ENCODE results near the gene FDXR. TPM values are rescaled to one million over a fixed set of nuclear protein-coding genes. Genes with fewer than 3 reads are reported as not detected.
A peak's percentile ranks its signal among the peaks of the same experiment; 100 is the strongest.

The FDXR gene
- total RNA-seq, 1 experiment from 2014 or later = 18.2 TPM

DNA sequence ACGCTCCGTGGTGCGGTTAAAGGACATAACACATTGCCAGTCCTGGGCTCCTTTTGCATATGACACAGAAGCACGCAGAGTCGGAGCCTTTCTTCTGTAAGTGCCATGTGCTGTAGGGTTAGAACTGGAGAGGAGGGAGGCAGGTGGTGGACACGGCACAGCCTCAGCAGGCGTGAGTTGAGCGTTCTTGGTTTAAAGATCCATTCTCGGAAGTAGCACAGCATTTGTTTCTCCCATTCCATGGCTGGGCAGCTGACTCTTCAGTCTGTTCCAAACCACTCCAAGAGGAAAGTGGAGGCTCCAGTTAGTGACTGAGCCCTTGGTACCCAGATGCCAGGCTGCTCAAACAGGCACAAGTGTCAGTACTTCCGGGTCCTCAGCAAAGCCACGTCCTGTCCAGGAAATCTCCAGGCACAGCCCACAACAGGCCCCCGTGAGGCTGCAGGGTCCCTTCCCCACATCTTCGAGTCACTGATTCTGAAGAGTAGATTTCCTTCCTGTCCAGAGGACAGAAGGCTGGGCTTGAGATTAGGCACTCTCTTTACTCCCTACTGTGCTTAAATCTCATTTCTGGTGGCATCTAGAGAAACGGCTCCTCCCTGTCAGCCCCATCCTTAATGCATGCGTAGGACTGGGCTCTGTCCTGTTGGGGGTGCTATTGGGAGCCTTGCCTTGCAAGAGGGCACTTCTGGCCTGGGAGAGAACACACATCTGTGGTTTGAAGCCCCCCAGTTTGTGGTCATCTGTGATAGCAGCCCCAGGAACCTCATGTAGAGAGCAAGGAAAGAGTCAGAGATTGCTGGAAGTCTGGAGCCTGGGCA, 57.0 kb downstream of the FDXR start:
- Histone ChIP-seq H3K4me2 (no peak overlapping the region), H3K79me2 (ENCODE audit: low read depth) (no peaks in the 10 kb centered on the region), H3K9me2 (ENCODE audit: insufficient read depth) (no peaks in the 10 kb centered on the region), H2AFZ (no peak overlapping the region), H3K9me3 (ENCODE audit: insufficient read depth, low read depth) (no peaks in the 10 kb centered on the region), H3F3A (ENCODE audit: insufficient read depth, low read depth) (no peaks in the 10 kb centered on the region), H3K27me3 (ENCODE audit: insufficient read depth, low read depth) (no peaks in the 10 kb centered on the region), H3K36me3 (ENCODE audit: low read depth) (no peaks in the 10 kb centered on the region), H4K20me1 (ENCODE audit: insufficient read depth) (no peaks in the 10 kb centered on the region), H3K27ac (no peak overlapping the region), H3K4me3 (no peak overlapping the region), H3K4me1 (replicated peaks; ENCODE audit: insufficient read depth) (no peaks in the 10 kb centered on the region)
- BruUV-seq (replicated peaks) = no TSS peak
- POLR2A ChIA-PET (ENCODE audit: unreplicated experiment) = no interaction called here
- CTCF ChIA-PET = interaction anchor here (0.5 kb wide), 1 partner anchor 27 kb away, joined by 3 read pairs; no protein-coding TSS in a partner anchor
- intact Hi-C loops (cut with micrococcal nuclease; ENCODE audit: unreplicated experiment) = no loop called here
- no peak for DNase-seq
- TF ChIP-seq, protein P1, sequence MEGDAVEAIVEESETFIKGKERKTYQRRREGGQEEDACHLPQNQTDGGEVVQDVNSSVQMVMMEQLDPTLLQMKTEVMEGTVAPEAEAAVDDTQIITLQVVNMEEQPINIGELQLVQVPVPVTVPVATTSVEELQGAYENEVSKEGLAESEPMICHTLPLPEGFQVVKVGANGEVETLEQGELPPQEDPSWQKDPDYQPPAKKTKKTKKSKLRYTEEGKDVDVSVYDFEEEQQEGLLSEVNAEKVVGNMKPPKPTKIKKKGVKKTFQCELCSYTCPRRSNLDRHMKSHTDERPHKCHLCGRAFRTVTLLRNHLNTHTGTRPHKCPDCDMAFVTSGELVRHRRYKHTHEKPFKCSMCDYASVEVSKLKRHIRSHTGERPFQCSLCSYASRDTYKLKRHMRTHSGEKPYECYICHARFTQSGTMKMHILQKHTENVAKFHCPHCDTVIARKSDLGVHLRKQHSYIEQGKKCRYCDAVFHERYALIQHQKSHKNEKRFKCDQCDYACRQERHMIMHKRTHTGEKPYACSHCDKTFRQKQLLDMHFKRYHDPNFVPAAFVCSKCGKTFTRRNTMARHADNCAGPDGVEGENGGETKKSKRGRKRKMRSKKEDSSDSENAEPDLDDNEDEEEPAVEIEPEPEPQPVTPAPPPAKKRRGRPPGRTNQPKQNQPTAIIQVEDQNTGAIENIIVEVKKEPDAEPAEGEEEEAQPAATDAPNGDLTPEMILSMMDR (conservative IDR thresholded peaks at IDR 0.05) = no peak; the same call in 1 of the 2 replicates
- no peak for TF ChIP-seq EZH2 (IDR thresholded peaks at IDR 0.05; ENCODE audit: low read depth)

DNA sequence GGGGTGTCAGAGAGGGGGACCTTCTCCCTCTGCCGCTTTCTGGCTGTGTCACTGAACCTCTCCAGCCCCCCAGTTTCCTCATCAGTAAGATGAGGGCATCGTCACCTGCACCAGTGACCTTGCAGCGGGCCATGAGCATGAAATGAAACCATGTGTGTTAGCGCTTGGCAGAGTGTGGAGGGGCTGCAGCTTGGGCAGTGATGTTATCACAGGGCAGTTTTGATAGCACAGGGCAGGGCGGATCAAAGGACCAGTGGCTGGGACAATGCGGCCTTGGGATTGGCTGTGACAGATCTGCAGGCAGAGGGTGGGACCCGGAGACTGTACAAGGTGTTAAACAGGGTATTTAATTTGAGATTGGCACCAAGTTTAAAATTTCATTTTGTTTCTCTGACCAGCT, 57.7 kb downstream of the FDXR start:
- Histone ChIP-seq H3K4me3 (no peak overlapping the region), H2AFZ (no peak overlapping the region), H3K4me1 (replicated peaks; ENCODE audit: insufficient read depth) (no peaks in the 10 kb centered on the region), H4K20me1 (ENCODE audit: insufficient read depth) (no peaks in the 10 kb centered on the region), H3K4me2 (no peak overlapping the region), H3K79me2 (ENCODE audit: low read depth) (no peaks in the 10 kb centered on the region), H3K36me3 (ENCODE audit: low read depth) (no peaks in the 10 kb centered on the region), H3F3A (ENCODE audit: insufficient read depth, low read depth) (no peaks in the 10 kb centered on the region), H3K9me2 (ENCODE audit: insufficient read depth) (no peaks in the 10 kb centered on the region), H3K9me3 (ENCODE audit: insufficient read depth, low read depth) (no peaks in the 10 kb centered on the region), H3K27me3 (ENCODE audit: insufficient read depth, low read depth) (no peaks in the 10 kb centered on the region), H3K27ac (no peak overlapping the region)
- ChIA-PET POLR2A (ENCODE audit: unreplicated experiment) (no interaction called here), CTCF (interaction anchor here (0.5 kb wide), 1 partner anchor 26 kb away, joined by 3 read pairs; no protein-coding TSS in a partner anchor)
- TF ChIP-seq, protein P1 (conservative IDR thresholded peaks at IDR 0.05) = no peak
- TF ChIP-seq EZH2 (IDR thresholded peaks at IDR 0.05; ENCODE audit: low read depth) = no peak
- BruUV-seq (replicated peaks) = no TSS peak
- intact Hi-C loops (cut with micrococcal nuclease; ENCODE audit: unreplicated experiment) = no loop called here
- DNase-seq = no peak

DNA sequence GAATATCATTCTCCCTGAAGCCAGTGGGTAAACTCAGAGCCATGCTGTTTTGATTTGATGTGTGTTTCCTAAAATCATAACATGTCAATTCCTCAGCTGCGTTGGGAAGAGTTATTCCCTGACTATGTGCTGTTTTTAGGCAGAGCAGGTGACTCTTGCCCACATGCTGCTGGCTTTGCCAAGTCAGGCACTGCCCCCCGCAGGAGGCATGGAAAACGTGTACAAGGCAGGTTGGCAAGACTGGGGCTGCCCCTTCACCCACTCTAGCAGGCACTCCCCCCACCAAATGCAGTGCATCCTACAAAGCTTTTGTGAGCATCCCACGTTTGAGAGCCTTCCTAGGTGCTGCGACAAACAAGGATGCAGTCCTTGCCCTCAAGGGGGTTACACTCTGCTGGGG, 58.3 kb downstream of the FDXR start:
- CTCF ChIA-PET = no interaction called here
- Histone ChIP-seq H2AFZ (no peak overlapping the region), H3K4me2 (no peak overlapping the region), H3F3A (ENCODE audit: insufficient read depth, low read depth) (no peaks in the 10 kb centered on the region), H3K36me3 (ENCODE audit: low read depth) (no peaks in the 10 kb centered on the region), H3K79me2 (ENCODE audit: low read depth) (no peaks in the 10 kb centered on the region), H4K20me1 (ENCODE audit: insufficient read depth) (no peaks in the 10 kb centered on the region), H3K27ac (no peak overlapping the region), H3K9me2 (ENCODE audit: insufficient read depth) (no peaks in the 10 kb centered on the region), H3K4me1 (replicated peaks; ENCODE audit: insufficient read depth) (no peaks in the 10 kb centered on the region), H3K4me3 (no peak overlapping the region), H3K27me3 (ENCODE audit: insufficient read depth, low read depth) (no peaks in the 10 kb centered on the region), H3K9me3 (ENCODE audit: insufficient read depth, low read depth) (no peaks in the 10 kb centered on the region)
- BruUV-seq (replicated peaks) = no TSS peak
- intact Hi-C loops (cut with micrococcal nuclease; ENCODE audit: unreplicated experiment) = no loop called here
- no peak for DNase-seq
- TF ChIP-seq EZH2 (IDR thresholded peaks at IDR 0.05; ENCODE audit: low read depth) = no peak
- TF ChIP-seq, protein P1 (conservative IDR thresholded peaks at IDR 0.05) = peak; percentile 26; the same call in 1 of the 2 replicates
- POLR2A ChIA-PET (ENCODE audit: unreplicated experiment) = no interaction called here

Other genes with a start within 250 kb of the FDXR start
- not detected in 2 replicates for gene CD300E, start 249.3 kb downstream of the FDXR start, total RNA-seq (2021)
- gene CD300LF, start 160.1 kb downstream of the FDXR start, total RNA-seq (2021) = not detected in 2 replicates
- not detected in 2 replicates for gene RAB37, start 135.7 kb downstream of the FDXR start, total RNA-seq (2021)
- gene NHERF1, start 124.4 kb downstream of the FDXR start, total RNA-seq (2021) = 83.6 and 105 TPM in 2 replicates
- 31.5 and 37.6 TPM in 2 replicates for gene NAT9, start 96.6 kb downstream of the FDXR start, total RNA-seq (2021)
- gene GRIN2C, start 13.1 kb downstream of the FDXR start, total RNA-seq (2021) = 0.11 TPM in 1 of 2 replicates, not detected in the other
- not detected in 2 replicates for gene FADS6, start 20.6 kb upstream of the FDXR start, total RNA-seq (2021)
- gene USH1G, start 50.3 kb upstream of the FDXR start, total RNA-seq (2021) = 0.22 and 0.28 TPM in 2 replicates
- not detected in 2 replicates for gene OTOP2, start 51.3 kb upstream of the FDXR start, total RNA-seq (2021)
- not detected in 2 replicates for gene OTOP3, start 62.9 kb upstream of the FDXR start, total RNA-seq (2021)
- 32.1 and 49.7 TPM in 2 replicates for gene HID1, start 99.8 kb upstream of the FDXR start, total RNA-seq (2021)
- 15.1 and 22.8 TPM in 2 replicates for gene CDR2L, start 114.6 kb upstream of the FDXR start, total RNA-seq (2021)
- 42.8 and 48.4 TPM in 2 replicates for gene MRPL58, start 139.7 kb upstream of the FDXR start, total RNA-seq (2021)
- 306 and 336 TPM in 2 replicates for gene ATP5PD, start 174.0 kb upstream of the FDXR start, total RNA-seq (2021)
- gene KCTD2, start 174.2 kb upstream of the FDXR start, total RNA-seq (2021) = 18.4 and 18.6 TPM in 2 replicates
- gene SLC16A5, start 215.0 kb upstream of the FDXR start, total RNA-seq (2021) = 70.2 and 88.5 TPM in 2 replicates
- 19.2 and 20.5 TPM in 2 replicates for gene ARMC7, start 237.0 kb upstream of the FDXR start, total RNA-seq (2021)

Measured in PC-9 (cell line).